Fibroblast of pulmonary artery (primary cell): ENCODE results near the gene MUC20.
A peak's percentile ranks its signal among the peaks of the same experiment; 100 is the strongest.
"Not testable (repeated sequence)": the region's sequence is repeated elsewhere in the genome, so short reads cannot be mapped to it uniquely, and the experiment has no call there.

Experiments used
- DNase-seq: peaks from one replicate; pipeline ENCODE4 v3.0.0-alpha.2; 2010; ENCODE audit warnings: low read depth
- H3K4me3 ChIP-seq: replicated peaks from 2 replicates; pipeline ENCODE4 v1.5.1; 2011; ENCODE audit warnings: low read depth, mild to moderate bottlenecking, control low read depth, low read length, moderate library complexity

Gene MUC20, protein sequence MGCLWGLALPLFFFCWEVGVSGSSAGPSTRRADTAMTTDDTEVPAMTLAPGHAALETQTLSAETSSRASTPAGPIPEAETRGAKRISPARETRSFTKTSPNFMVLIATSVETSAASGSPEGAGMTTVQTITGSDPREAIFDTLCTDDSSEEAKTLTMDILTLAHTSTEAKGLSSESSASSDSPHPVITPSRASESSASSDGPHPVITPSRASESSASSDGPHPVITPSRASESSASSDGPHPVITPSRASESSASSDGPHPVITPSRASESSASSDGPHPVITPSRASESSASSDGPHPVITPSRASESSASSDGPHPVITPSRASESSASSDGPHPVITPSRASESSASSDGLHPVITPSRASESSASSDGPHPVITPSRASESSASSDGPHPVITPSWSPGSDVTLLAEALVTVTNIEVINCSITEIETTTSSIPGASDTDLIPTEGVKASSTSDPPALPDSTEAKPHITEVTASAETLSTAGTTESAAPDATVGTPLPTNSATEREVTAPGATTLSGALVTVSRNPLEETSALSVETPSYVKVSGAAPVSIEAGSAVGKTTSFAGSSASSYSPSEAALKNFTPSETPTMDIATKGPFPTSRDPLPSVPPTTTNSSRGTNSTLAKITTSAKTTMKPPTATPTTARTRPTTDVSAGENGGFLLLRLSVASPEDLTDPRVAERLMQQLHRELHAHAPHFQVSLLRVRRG

DNA sequence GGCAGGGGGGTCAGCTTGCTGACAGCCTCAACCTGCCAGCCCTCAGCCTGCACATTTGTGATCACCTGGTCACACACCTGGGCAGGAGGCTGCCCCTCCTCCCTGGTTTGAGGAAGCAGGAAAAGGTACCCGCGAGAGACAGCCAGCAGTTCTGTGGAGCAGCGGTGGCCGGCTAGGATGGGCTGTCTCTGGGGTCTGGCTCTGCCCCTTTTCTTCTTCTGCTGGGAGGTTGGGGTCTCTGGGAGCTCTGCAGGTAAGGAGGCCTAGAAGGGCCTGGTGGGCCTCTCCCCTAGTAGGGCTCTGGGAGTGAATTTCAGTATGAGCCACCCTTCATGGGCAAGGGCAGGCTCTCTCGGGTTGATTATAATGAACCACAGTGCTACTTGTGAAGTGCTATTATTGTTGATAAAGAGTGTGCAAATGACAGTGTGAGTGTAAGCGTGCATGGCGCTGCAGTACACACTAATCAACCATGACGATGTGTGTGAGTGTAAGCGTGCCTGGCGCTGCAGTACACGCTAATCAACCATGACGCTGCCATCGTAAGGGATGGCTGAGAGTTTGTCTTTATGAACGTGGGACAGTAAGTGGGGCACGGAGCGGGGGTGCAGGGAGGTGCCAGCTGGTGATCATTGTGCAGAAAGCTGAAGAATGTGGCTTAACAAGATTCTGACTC is at the start of gene MUC20:
Gene MUC20, plus strand, starts transcription at position 148 of the 676 bp plus-strand sequence. Its CDS starts 30 bp downstream, at position 178.
- not testable (repeated sequence) for DNase-seq, H3K4me3 ChIP-seq

- DNase-seq, H3K4me3 ChIP-seq: not testable (repeated sequence)
These were observed 49.5 kb upstream of the MUC20 start for GRCh38 chr3:195671283-195671682.

- H3K4me3 ChIP-seq, DNase-seq: not testable (repeated sequence)
These were observed 47.1 kb upstream of the MUC20 start for GRCh38 chr3:195673711-195674110.

DNA sequence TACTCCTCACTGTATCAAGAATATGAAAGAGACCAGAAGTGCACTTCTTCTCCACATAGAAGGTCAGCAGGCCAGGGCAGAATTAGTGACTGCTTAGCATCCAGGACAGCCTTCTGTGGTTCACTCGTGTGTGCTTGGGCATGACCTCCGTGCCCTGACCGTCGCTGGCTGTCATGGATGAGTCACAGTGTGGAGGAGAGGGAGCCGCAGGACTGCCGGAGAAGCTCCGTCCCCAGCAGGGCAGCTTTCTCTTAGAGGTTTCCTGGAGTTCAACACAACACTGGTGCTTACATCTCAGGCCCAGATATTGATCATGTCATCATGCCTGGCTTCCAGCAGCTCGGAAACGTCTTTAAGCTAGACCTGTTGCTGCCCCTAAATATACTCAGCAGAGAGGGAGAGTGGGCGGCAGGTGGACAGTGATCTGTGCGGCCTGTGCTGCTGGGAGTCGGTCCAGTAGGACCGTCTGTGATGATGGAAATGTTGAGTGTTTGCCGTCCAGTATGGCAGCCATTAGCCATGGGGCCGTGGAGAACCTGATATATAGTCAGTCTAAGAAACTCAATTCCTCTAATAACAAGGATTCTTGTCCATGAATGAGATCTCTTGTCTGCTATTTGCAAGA is 42.3 kb upstream of the MUC20 start:
- H3K4me3 ChIP-seq, DNase-seq: not testable (repeated sequence)

GRCh38 chr3:195680690-195681089 is 40.1 kb upstream of the MUC20 start:
- H3K4me3 ChIP-seq, DNase-seq: not testable (repeated sequence)

- H3K4me3 ChIP-seq, DNase-seq: not testable (repeated sequence)
These were observed 39.2 kb upstream of the MUC20 start for GRCh38 chr3:195681458-195682103.

- not testable (repeated sequence) for DNase-seq
These were observed 38.6 kb upstream of the MUC20 start for GRCh38 chr3:195682104-195682742.

GRCh38 chr3:195683722-195684526 is 36.9 kb upstream of the MUC20 start:
- not testable (repeated sequence) for DNase-seq, H3K4me3 ChIP-seq

More at GRCh38 chr3:195682104-195682742, 38.6 kb upstream of the MUC20 start:
- not testable (repeated sequence) for H3K4me3 ChIP-seq

DNA sequence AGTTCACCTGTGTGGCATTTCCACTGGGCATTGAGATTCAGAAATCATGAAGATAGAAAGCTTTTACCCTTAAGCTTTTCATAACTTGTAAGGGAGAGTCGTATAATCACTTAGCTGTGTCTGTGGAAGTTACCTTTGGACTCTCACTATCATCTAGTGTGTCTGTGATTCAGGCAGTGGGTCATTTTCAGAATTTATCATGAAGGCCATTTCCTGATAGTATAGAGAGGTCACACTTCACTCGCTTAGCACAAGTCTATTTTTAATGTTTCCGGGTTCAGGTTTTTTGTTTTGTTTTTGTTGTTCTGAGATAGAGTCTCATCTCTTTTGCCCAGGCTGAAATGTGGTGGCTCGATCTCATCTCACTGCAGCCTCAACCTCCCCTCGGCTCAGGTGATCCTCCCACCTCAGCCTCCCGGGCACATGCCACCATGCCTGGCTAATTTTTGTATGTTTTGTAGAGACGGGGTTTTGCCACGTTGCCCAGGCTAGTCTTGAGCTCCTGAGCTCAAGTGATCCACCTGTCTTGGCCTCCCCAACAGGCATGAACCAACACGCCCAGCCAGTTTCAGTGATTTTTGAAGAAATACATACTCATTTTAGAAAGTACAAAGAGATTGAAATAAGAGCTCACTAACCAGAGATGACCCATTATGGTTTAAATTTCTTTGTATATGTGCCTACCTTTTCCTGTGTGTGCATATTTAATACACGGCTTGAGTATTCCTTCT is 36.1 kb upstream of the MUC20 start:
- not testable (repeated sequence) for DNase-seq, H3K4me3 ChIP-seq

- not testable (repeated sequence) for DNase-seq, H3K4me3 ChIP-seq
These were observed 34.1 kb upstream of the MUC20 start for GRCh38 chr3:195686537-195687208.

DNA sequence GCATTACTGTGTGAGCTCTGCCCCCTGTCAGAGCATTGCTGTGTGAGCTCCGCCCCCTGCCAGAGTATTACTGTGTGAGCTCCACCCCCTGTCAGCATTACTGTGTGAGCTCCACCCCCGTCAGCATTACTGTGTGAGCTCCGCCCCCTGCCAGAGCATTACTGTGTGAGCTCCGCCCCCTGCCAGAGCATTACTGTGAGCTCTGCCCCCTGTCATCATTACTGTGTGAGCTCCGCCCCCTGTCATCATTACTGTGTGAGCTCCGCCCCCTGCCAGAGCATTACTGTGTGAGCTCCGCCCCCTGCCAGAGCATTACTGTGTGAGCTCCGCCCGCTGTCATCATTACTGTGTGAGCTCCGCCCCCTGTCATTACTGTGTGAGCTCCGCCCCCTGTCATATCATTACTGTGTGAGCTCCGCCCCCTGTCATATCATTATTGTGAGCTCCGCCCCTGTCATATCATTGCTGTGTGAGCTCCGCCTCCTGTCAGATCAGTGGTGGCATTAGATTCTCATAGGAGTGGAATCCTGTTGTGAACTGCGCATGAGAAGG is 33.5 kb upstream of the MUC20 start:
- not testable (repeated sequence) for H3K4me3 ChIP-seq, DNase-seq

DNA sequence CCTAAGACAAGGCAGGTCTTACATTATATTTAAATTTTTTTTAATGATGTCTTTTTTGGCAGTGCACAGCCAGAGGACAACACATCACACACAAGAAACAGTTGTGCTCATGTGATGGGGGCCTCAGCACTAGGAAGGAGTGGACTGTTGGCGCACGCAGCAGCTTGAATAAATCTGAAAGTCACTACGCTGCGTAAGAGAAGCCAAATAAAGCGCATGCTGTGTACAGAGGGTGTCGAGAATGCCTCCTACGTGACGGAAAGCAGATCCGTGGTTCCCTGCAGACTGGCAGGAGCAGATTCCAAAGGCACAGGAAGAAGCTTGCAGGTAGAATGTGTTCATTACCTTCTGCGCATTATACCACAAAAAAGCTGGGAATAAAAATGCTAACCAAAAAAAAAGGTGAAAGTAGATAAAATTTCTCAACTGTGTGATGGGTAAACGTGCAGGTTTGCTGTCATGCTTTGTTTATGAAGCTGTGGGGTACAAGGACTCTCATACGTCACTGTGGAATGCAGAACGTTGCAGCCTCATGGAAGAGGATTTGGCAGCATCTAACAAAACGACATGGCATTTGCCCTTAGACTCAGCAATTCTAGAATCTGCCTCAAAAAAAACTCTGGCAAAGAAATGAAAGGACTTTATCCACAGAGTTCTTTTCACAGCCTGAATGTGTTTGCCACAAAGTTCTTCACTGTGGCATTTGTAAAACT is 32.2 kb upstream of the MUC20 start:
- H3K4me3 ChIP-seq: not testable (repeated sequence)
- DNase-seq: peak; percentile 56

GRCh38 chr3:195689184-195690070 is 31.4 kb upstream of the MUC20 start:
- H3K4me3 ChIP-seq: not testable (repeated sequence)
- DNase-seq: peak; percentile 36
